Nephron (organoid): Measurements from ENCODE around the gene PRR20A.
"Not testable (repeated sequence)": the region's sequence is repeated elsewhere in the genome, so short reads cannot be mapped to it uniquely, and the experiment has no call there.

Experiments used
- H3K27ac Mint-ChIP-seq, 3 experiments: 2 replicates each; pipeline ENCODE4 v1.8.0; 2020; ENCODE audit warnings: mixed read lengths in 3 of 3, mild to moderate bottlenecking in 2 of 3, moderate library complexity in 1 of 3
- H3K27me3 Mint-ChIP-seq: 2 replicates; pipeline ENCODE4 v1.8.0; 2021; ENCODE audit warnings: low read depth, mild to moderate bottlenecking, moderate library complexity, mixed read lengths
- H3K36me3 Mint-ChIP-seq: 2 replicates; pipeline ENCODE4 v1.8.0; 2020; ENCODE audit warnings: low read depth, mixed read lengths
- H3K4me1 Mint-ChIP-seq: 2 replicates; pipeline ENCODE4 v1.8.0; 2020; ENCODE audit warnings: mixed read lengths
- H3K4me3 Mint-ChIP-seq, 3 experiments: 2 replicates each; pipeline ENCODE4 v1.8.0; 2020; ENCODE audit warnings: mild to moderate bottlenecking in 3 of 3, mixed read lengths in 3 of 3, moderate library complexity in 2 of 3
- H3K9me3 Mint-ChIP-seq: 2 replicates; pipeline ENCODE4 v1.8.0; 2020; ENCODE audit warnings: mixed read lengths
- CTCF ChIP-seq, 3 experiments: fragments of 200-600 bp; sonication (generic); IDR thresholded peaks; one replicate each; pipeline ENCODE4 v1.5.0; 2021; ENCODE audit warnings: antibody characterized with exemption in 3 of 3; ENCODE audit not compliant: unreplicated experiment in 3 of 3

PRR20A gene

GRCh38 chr13:57138988-57139387, 1.7 kb upstream of the PRR20A start:
- no peaks in the 10 kb centered on the region for H3K27me3 Mint-ChIP-seq
- no peaks in the 10 kb centered on the region for H3K4me1 Mint-ChIP-seq
- H3K36me3 Mint-ChIP-seq: no peaks in the 10 kb centered on the region
- no peak for TF ChIP-seq CTCF (IDR thresholded peaks at IDR 0.05; ENCODE audit: unreplicated experiment in 3 of 3)
- H3K9me3 Mint-ChIP-seq: no peaks in the 10 kb centered on the region
- no peak overlapping the region for H3K27ac Mint-ChIP-seq
- no peak overlapping the region for H3K4me3 Mint-ChIP-seq

- H3K36me3 Mint-ChIP-seq, H3K27ac Mint-ChIP-seq: not testable (repeated sequence)
Observed at GRCh38 chr13:57139781-57140180, 937 bp upstream of the PRR20A start.

GRCh38 chr13:57147188-57147587, 6.5 kb downstream of the PRR20A start, which contains the start of gene PRR20B:
TSS of gene PRR20B (plus strand) at chr13:57147488. CDS start at chr13:57147875, 387 bp downstream.
- not testable (repeated sequence) for H3K36me3 Mint-ChIP-seq, H3K27me3 Mint-ChIP-seq, H3K4me1 Mint-ChIP-seq, H3K27ac Mint-ChIP-seq, H3K9me3 Mint-ChIP-seq, H3K4me3 Mint-ChIP-seq

More at GRCh38 chr13:57139781-57140180, 937 bp upstream of the PRR20A start:
- H3K27me3 Mint-ChIP-seq, H3K4me3 Mint-ChIP-seq, H3K4me1 Mint-ChIP-seq, H3K9me3 Mint-ChIP-seq: not testable (repeated sequence)

- H3K27ac Mint-ChIP-seq, H3K27me3 Mint-ChIP-seq, H3K36me3 Mint-ChIP-seq, H3K4me1 Mint-ChIP-seq, H3K9me3 Mint-ChIP-seq, H3K4me3 Mint-ChIP-seq: not testable (repeated sequence)
Observed at GRCh38 chr13:57148106-57148505, 7.4 kb downstream of the PRR20A start.

- not testable (repeated sequence) for H3K4me3 Mint-ChIP-seq, H3K36me3 Mint-ChIP-seq, H3K9me3 Mint-ChIP-seq, H3K27me3 Mint-ChIP-seq, H3K27ac Mint-ChIP-seq, H3K4me1 Mint-ChIP-seq
Observed at GRCh38 chr13:57153761-57154160, 13.0 kb downstream of the PRR20A start, which contains the start of gene PRR20C. TSS of gene PRR20C (plus strand) at chr13:57154061. CDS start at chr13:57154448, 387 bp downstream.

- H3K27ac Mint-ChIP-seq, H3K27me3 Mint-ChIP-seq, H3K4me1 Mint-ChIP-seq, H3K4me3 Mint-ChIP-seq, H3K9me3 Mint-ChIP-seq, H3K36me3 Mint-ChIP-seq: not testable (repeated sequence)
Observed at GRCh38 chr13:57160332-57160731, 19.6 kb downstream of the PRR20A start, which contains the start of gene PRR20D. TSS of gene PRR20D (plus strand) at chr13:57160632. CDS start at chr13:57161019, 387 bp downstream.

GRCh38 chr13:57166897-57167296, 26.2 kb downstream of the PRR20A start, which contains the start of gene PRR20E:
TSS of gene PRR20E (plus strand) at chr13:57167197. CDS start at chr13:57167584, 387 bp downstream.
- not testable (repeated sequence) for H3K27me3 Mint-ChIP-seq, H3K27ac Mint-ChIP-seq, H3K4me1 Mint-ChIP-seq, H3K4me3 Mint-ChIP-seq, H3K9me3 Mint-ChIP-seq, H3K36me3 Mint-ChIP-seq

- no peaks in the 10 kb centered on the region for H3K4me1 Mint-ChIP-seq
- no peak overlapping the region for H3K27ac Mint-ChIP-seq
- no peaks in the 10 kb centered on the region for H3K27me3 Mint-ChIP-seq
- TF ChIP-seq CTCF (IDR thresholded peaks at IDR 0.05; ENCODE audit: unreplicated experiment in 3 of 3): no peak
- H3K36me3 Mint-ChIP-seq: no peaks in the 10 kb centered on the region
- H3K9me3 Mint-ChIP-seq: no peaks in the 10 kb centered on the region
- no peak overlapping the region for H3K4me3 Mint-ChIP-seq
Observed at GRCh38 chr13:57191667-57192066, 50.9 kb downstream of the PRR20A start.
